SH-SY5Y (cell line): ENCODE data around the gene CD22.

Source experiments
- GATA2 ChIP-seq: IDR thresholded peaks from 2 replicates; pipeline ENCODE4 v1.6.1; 2011; ENCODE audit warnings: mild to moderate bottlenecking, low read depth, low read length
- GATA3 ChIP-seq: IDR thresholded peaks from 2 replicates; pipeline ENCODE4 v1.6.1; 2011; ENCODE audit warnings: low read depth, mild to moderate bottlenecking, low read length, moderate library complexity

GRCh38 chr19:35294859-35295791 lies 33.9 kb upstream of the CD22 start:
- TF ChIP-seq GATA3 (no peak), GATA2 (no peak)
